Endothelial cell of umbilical vein (primary cell): ENCODE measurements around the gene CTNND2. TPM values are rescaled to one million over a fixed set of nuclear protein-coding genes. Genes with fewer than 3 reads are reported as not detected.

ENCODE experiments used
- BruUV-seq: library from RNA; stranded (reverse); fragments of 400-500 nt; replicated peaks from 2 replicates; lab custom pipeline; 2021; lab: Mats Ljungman, UMichigan
- CTCF ChIA-PET: fragments of 300-600, 350-600 bp; sonication (Branson Sonifier 250); formaldehyde crosslinking; loops from one replicate; lab custom pipeline; 2021; ENCODE audit warnings: antibody characterized with exemption, inconsistent platforms; lab: Charles Lee
- POLR2A ChIA-PET: fragments of 300-600, 350-600 bp; sonication (Branson Sonifier 250); formaldehyde crosslinking; loops from one replicate; lab custom pipeline; 2021; ENCODE audit warnings: antibody characterized with exemption, inconsistent platforms; lab: Charles Lee
- DNase-seq: peaks from one replicate; pipeline ENCODE4 v3.0.0-alpha.2; 2011; ENCODE audit warnings: low read depth, low spot score
- FAIRE-seq: peaks from 2 replicates; lab custom pipeline; 2011; peaks lifted over from hg19 to GRCh38; lab: Jason Lieb, UNC
- H2AFZ ChIP-seq: 2 replicates; pipeline ENCODE4 v1.6.0; 2012; ENCODE audit warnings: low read depth, low read length, control low read depth, inconsistent platforms
- H3K27ac ChIP-seq: 2 replicates; pipeline ENCODE4 v1.5.1; 2011; ENCODE audit warnings: low read depth, mild to moderate bottlenecking, control low read depth, low read length, moderate library complexity; ENCODE audit not compliant: insufficient read depth
- H3K27me3 ChIP-seq, 2 experiments: 2 replicates each; pipeline versions ENCODE4 v1.6.0 to v1.6.1; 2011; ENCODE audit warnings: low read length in 2 of 2, mixed read lengths in 1 of 2; ENCODE audit not compliant: control insufficient read depth in 2 of 2, insufficient read depth in 2 of 2
- H3K36me3 ChIP-seq, 2 experiments: 2 replicates in 1 of 2; 3 replicates in 1 of 2; pipeline ENCODE4 v1.5.1; 2011; ENCODE audit warnings: low read length in 2 of 2, mild to moderate bottlenecking in 1 of 2, moderate library complexity in 1 of 2; ENCODE audit not compliant: control insufficient read depth in 2 of 2, insufficient read depth in 2 of 2; ENCODE audit errors: extremely low read depth in 1 of 2
- H3K4me1 ChIP-seq: 3 replicates; pipeline ENCODE4 v1.5.1; 2011; ENCODE audit warnings: mild to moderate bottlenecking, low read length; ENCODE audit not compliant: control insufficient read depth, insufficient read depth; ENCODE audit errors: extremely low read depth
- H3K4me2 ChIP-seq: 2 replicates; pipeline ENCODE4 v1.6.1; 2011; ENCODE audit warnings: low read length, control low read depth, mixed read lengths; ENCODE audit not compliant: insufficient read depth
- H3K4me3 ChIP-seq, 3 experiments: fragments of 200-600 bp in 1 of 3; sonication (generic), shearing (Covaris generic) in 1 of 3; replicated peaks in 1 of 3; 2 replicates each; pipeline ENCODE4 v1.5.1; 2011 to 2016; ENCODE audit warnings: control low read depth in 3 of 3, low read length in 3 of 3, mild to moderate bottlenecking in 2 of 3, inconsistent platforms in 1 of 3, low read depth in 1 of 3, moderate library complexity in 1 of 3; ENCODE audit not compliant: insufficient read depth in 1 of 3
- H3K79me2 ChIP-seq: 2 replicates; pipeline ENCODE4 v1.6.0; 2012; ENCODE audit warnings: low read length, inconsistent platforms; ENCODE audit not compliant: control insufficient read depth, insufficient read depth
- H3K9ac ChIP-seq: replicated peaks from 2 replicates; pipeline ENCODE3; 2011; ENCODE audit warnings: low read length, control low read depth; ENCODE audit not compliant: insufficient read depth; ENCODE audit errors: extremely low read depth
- H3K9me1 ChIP-seq: replicated peaks from 3 replicates; pipeline ENCODE4 v1.6.0; 2011; ENCODE audit warnings: mild to moderate bottlenecking, low read length; ENCODE audit not compliant: control insufficient read depth, insufficient read depth; ENCODE audit errors: extremely low read depth
- H3K9me3 ChIP-seq: replicated peaks from 2 replicates; pipeline ENCODE4 v1.5.1; 2012; ENCODE audit warnings: low read length, inconsistent platforms; ENCODE audit not compliant: control insufficient read depth, insufficient read depth
- H4K20me1 ChIP-seq: replicated peaks from 2 replicates; pipeline ENCODE3; 2011; ENCODE audit warnings: mild to moderate bottlenecking, low read length; ENCODE audit not compliant: control insufficient read depth, insufficient read depth; ENCODE audit errors: extremely low read depth
- CTCF ChIP-seq, 2 donors: IDR thresholded peaks; 1 replicate in 1 of 2; 2 replicates in 1 of 2; pipeline ENCODE4 v1.5.1; 2011; ENCODE audit warnings: low read length in 2 of 2, mild to moderate bottlenecking in 2 of 2, moderate library complexity in 2 of 2, control low read depth in 1 of 2, inconsistent platforms in 1 of 2, low read depth in 1 of 2; ENCODE audit not compliant: insufficient read depth in 1 of 2; ENCODE audit errors: extremely low read depth in 1 of 2
- EZH2 ChIP-seq: IDR thresholded peaks from 2 replicates; pipeline ENCODE4 v1.6.1; 2012; ENCODE audit warnings: borderline replicate concordance, low read depth, mild to moderate bottlenecking, moderate library complexity, low read length, inconsistent platforms; ENCODE audit not compliant: severe bottlenecking
- FOS ChIP-seq: IDR thresholded peaks from 2 replicates; pipeline ENCODE4 v1.6.1; 2011; ENCODE audit warnings: mild to moderate bottlenecking, low read length, moderate library complexity, borderline replicate concordance; ENCODE audit not compliant: insufficient read depth
- GATA2 ChIP-seq: IDR thresholded peaks from 2 replicates; pipeline ENCODE4 v1.7.0; 2011; ENCODE audit warnings: low read depth, mild to moderate bottlenecking, moderate library complexity, mixed read lengths, low read length; ENCODE audit not compliant: insufficient read length, insufficient read depth
- JUN ChIP-seq: IDR thresholded peaks from 2 replicates; pipeline ENCODE4 v1.6.1; 2011; ENCODE audit warnings: borderline replicate concordance, low read depth; ENCODE audit not compliant: insufficient read length, insufficient read depth
- MAX ChIP-seq: IDR thresholded peaks from 2 replicates; pipeline ENCODE4 v1.6.1; 2011; ENCODE audit not compliant: insufficient read depth, insufficient read length
- MYC ChIP-seq: IDR thresholded peaks from one replicate; pipeline ENCODE4 v1.6.1; 2011; ENCODE audit warnings: mild to moderate bottlenecking, low read depth, low read length
- POLR2A ChIP-seq: IDR thresholded peaks from 2 replicates; pipeline ENCODE4 v1.6.1; 2012; ENCODE audit warnings: low read depth, mild to moderate bottlenecking, control low read depth, low read length
- POLR2AphosphoS5 ChIP-seq: IDR thresholded peaks from 2 replicates; pipeline ENCODE4 v1.6.1; 2012; ENCODE audit warnings: low read depth, mild to moderate bottlenecking, control low read depth, low read length, moderate library complexity; ENCODE audit not compliant: insufficient read depth
- dilution Hi-C: fragments of 300-500 bp; cut with MboI; formaldehyde crosslinking; loops from one replicate; pipeline ENCODE4 v1.15.0; 2019; ENCODE audit warnings: low sequenced_read_pairs; ENCODE audit not compliant: extremely low pct_ligation_motif_present
- intact Hi-C: fragments of 100-400 bp; cut with micrococcal nuclease; formaldehyde crosslinking; loops from one replicate; pipeline ENCODE4 v1.10.0; 2022
- polyA plus RNA-seq, 4 experiments: library from polyadenylated mRNA; depleted of rRNA in 3 of 4; stranded (reverse) in 3 of 4; unstranded in 1 of 4; fragments of >200 nt; gene quantifications; 2 replicates each; pipeline versions ENCODE4 v1.2.1 to v1.2.3, GENCODE V29; 2011 to 2012; ENCODE audit warnings: missing spikeins in 1 of 4
- total RNA-seq: library from RNA; stranded (reverse); gene quantifications from 2 replicates; pipeline ENCODE4 v1.2.3, GENCODE V29; 2021

Gene CTNND2
- total and polyA plus RNA-seq, 2 donors (not counting 3 experiments of a cell fraction or from before 2014, with no cell fraction given) = not detected

GRCh38 chr5:10964806-10965205 lies 939.4 kb downstream of the CTNND2 start:
- H2AFZ ChIP-seq = no peak overlapping the region
- FAIRE-seq (no peak), DNase-seq (no peak)
- no peak overlapping the region for H3K4me2 ChIP-seq
- H3K9me1 ChIP-seq = no peaks in the 10 kb centered on the region
- intact Hi-C loops = no loop called here
- no peaks in the 10 kb centered on the region for H4K20me1 ChIP-seq
- dilution Hi-C loops = no loop called here
- CTCF ChIA-PET = no interaction called here
- no peak overlapping the region for H3K4me3 ChIP-seq
- no peaks in the 10 kb centered on the region for H3K36me3 ChIP-seq
- POLR2A ChIA-PET = no interaction called here
- no TSS peak for BruUV-seq
- H3K27me3 ChIP-seq = no peaks in the 10 kb centered on the region
- H3K79me2 ChIP-seq = no peaks in the 10 kb centered on the region
- TF ChIP-seq GATA2 (no peak), POLR2A (no peak), FOS (no peak), CTCF (IDR thresholded peaks at IDR 0.05; ENCODE audit: extremely low read depth in 1 of 2, insufficient read depth in 1 of 2, low read depth in 1 of 2, low read length in 2 of 2) (no peak), MAX (no peak), EZH2 (no peak), MYC (no peak), JUN (no peak), POLR2AphosphoS5 (no peak)
- no peaks in the 10 kb centered on the region for H3K9me3 ChIP-seq
- H3K9ac ChIP-seq = no peak overlapping the region
- H3K4me1 ChIP-seq = no peaks in the 10 kb centered on the region
- H3K27ac ChIP-seq = no peak overlapping the region
